Right renal cortex interstitium (tissue), 3 donors: ENCODE results near the gene KLHL4. TPM values are rescaled to one million over a fixed set of nuclear protein-coding genes. Genes with fewer than 3 reads are reported as not detected.
"Not testable (repeated sequence)": the region's sequence is repeated elsewhere in the genome, so short reads cannot be mapped to it uniquely, and the experiment has no call there.

Experiments used
- DNase-seq, 3 donors: peaks; one replicate each; pipeline ENCODE4 v3.0.0-alpha.2; 2013; ENCODE audit warnings: low read depth in 3 of 3, low spot score in 2 of 3
- polyA plus RNA-seq, 3 donors: library from polyadenylated mRNA; unstranded; fragments of 120-200 nt; gene quantifications; one replicate each; pipeline ENCODE4 v1.2.1, GENCODE V29; 2013; ENCODE audit not compliant: insufficient read length in 3 of 3

Gene KLHL4, protein sequence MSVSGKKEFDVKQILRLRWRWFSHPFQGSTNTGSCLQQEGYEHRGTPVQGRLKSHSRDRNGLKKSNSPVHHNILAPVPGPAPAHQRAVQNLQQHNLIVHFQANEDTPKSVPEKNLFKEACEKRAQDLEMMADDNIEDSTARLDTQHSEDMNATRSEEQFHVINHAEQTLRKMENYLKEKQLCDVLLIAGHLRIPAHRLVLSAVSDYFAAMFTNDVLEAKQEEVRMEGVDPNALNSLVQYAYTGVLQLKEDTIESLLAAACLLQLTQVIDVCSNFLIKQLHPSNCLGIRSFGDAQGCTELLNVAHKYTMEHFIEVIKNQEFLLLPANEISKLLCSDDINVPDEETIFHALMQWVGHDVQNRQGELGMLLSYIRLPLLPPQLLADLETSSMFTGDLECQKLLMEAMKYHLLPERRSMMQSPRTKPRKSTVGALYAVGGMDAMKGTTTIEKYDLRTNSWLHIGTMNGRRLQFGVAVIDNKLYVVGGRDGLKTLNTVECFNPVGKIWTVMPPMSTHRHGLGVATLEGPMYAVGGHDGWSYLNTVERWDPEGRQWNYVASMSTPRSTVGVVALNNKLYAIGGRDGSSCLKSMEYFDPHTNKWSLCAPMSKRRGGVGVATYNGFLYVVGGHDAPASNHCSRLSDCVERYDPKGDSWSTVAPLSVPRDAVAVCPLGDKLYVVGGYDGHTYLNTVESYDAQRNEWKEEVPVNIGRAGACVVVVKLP
- polyA plus RNA-seq = 1 to 10 TPM; 6.5 to 8.3 (median 8.2) TPM

DNA sequence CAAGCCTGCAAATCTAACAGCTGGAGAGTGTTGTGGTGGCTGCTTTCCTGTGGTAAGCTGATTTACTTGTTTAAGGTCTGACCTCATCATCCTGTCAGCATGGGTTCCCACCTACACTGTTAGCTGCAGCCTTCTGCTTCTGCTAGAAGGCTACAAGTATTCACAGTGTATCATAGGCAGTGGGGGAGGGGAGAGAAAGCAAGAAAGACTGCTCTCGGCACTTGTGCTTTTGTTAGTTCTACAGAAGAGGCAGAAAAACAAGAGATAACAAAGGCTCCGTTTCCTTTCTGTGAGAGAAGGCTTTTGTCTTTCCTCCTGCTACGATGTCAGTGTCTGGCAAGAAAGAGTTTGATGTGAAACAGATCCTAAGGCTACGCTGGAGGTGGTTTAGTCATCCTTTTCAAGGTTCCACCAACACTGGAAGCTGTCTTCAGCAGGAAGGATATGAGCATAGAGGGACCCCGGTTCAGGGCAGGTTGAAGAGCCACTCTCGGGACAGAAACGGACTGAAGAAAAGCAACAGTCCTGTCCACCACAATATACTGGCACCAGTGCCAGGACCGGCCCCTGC, at the start of gene KLHL4:
Gene KLHL4 (plus strand): TSS at position 232 of the 571 bp plus-strand sequence. CDS start 92 bp downstream, at position 324.
- DNase-seq = peak in 2 of 3 donors; percentile 40 to 41

GRCh38 chrX:87468941-87469340, 48.7 kb upstream of the KLHL4 start:
- DNase-seq = no peak

GRCh38 chrX:87475793-87476192, 41.8 kb upstream of the KLHL4 start:
- DNase-seq = no peak

- not testable (repeated sequence) for DNase-seq
Measured at GRCh38 chrX:87478703-87479102, 38.9 kb upstream of the KLHL4 start.

DNA sequence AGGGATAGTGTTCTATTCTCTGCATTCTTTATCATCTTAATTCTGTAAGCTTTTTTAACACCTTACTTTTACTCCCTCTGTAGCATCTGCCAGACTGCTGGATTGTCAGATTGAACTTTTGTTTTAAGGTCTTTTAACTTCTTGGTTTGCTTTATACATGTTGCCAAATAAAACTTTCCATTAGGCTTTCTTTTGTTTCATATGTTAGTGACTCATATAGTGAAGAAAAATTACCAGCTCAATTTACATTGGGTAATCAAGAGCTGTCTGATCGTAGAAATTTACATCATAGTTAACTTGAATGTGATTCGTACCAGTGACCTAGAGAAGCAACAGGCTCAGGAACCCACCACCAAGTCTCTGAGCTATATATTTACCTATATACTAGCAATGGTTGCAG, 28.5 kb upstream of the KLHL4 start:
- no peak for DNase-seq

GRCh38 chrX:87515836-87516235, 1.8 kb upstream of the KLHL4 start:
- DNase-seq = no peak

DNA sequence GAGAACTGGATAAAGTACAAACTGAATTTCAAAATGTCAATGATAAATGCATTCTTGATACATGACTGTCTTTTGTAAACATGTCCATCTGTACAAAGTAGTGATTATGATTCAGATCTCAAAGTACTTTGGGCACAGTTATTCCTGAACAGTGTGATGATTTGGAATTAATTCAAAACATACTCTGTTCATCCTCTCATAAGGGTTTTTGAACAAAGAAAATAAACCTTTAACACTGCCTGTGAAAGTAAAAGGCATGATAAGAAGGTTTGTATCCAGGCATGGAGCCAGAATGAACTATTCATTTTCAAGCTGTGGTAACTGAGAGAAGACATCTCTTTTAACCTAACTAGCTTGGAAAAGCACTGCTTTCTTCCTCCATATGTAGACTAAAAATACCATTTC, 883 bp upstream of the KLHL4 start:
- DNase-seq = no peak

GRCh38 chrX:87518504-87518903, 902 bp downstream of the KLHL4 start:
- no peak for DNase-seq

GRCh38 chrX:87525771-87526229, 8.2 kb downstream of the KLHL4 start:
- no peak for DNase-seq

DNA sequence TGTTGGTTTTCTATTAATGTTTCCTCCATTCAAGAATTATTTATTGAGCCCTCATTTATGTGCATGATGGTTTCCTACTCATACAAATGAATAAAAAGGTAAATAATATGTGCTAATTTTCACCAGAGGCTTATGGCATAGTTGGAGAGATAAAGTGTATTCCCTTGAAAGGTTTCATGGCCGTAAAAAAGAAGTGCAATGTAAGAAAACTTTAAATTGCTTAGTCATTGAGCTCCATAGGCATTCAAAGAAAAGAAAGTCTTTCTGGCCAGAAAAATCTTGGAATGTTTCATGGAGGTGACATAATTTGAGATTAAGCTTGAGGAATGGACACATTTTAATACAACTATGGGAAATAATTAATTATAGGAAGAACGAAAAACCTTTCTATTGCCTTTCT, 8.7 kb downstream of the KLHL4 start:
- DNase-seq = no peak

DNA sequence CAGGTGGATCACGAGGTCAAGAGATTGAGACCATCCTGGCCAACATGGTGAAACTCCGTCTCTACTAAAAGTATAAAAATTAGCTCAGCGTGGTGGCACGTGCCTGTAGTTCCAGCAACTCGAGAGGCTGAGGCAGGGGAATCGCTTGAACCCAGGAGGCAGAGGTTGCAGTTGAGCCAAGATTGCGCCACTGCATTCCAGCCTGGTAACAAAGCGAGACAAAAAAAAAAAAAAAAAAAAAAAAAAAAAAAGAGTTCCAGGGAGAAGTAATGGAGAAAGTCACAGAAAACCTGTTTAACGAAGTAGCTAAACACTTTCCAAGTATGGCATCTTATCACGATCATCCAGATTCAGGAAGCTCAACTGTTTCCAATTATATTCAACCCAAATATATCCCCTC, 10.9 kb downstream of the KLHL4 start:
- DNase-seq = no peak

DNA sequence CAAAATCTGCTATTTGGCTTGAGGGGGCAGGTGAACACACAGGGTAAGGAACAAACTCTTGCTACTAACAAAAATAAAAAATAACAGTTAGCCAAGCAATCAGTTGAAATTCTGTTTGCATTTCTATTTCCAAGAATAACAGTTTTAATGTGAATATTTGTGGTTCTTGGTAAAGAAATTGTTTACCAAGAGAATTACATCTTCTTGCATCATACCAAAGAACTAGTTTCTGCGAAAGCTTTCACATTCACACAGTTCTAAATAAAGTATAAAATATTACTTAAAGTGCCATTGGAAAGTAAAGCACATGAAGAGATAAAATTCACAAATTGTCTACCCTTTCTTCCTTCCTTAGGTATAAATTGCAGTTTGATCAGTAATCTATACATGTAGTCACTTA, 54.4 kb downstream of the KLHL4 start:
- no peak for DNase-seq

DNA sequence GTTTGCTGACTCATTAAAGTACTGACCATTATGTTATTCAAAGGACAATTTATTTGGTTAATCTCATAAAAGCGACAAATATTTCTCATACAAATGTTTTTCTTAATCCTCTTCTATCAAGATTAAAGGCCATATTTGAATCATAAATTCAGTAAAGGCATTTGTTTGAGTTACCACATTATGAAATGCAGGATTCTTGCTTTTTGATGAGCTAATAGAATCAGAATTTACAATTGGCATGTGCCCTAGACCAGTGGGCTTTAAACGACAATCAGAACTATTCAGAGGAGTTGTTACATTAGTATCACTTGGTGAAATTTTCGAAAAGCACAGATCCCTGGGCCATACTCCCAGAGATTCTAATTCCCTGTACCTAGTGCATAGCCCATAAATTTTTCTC, 55.3 kb downstream of the KLHL4 start:
- DNase-seq = no peak

DNA sequence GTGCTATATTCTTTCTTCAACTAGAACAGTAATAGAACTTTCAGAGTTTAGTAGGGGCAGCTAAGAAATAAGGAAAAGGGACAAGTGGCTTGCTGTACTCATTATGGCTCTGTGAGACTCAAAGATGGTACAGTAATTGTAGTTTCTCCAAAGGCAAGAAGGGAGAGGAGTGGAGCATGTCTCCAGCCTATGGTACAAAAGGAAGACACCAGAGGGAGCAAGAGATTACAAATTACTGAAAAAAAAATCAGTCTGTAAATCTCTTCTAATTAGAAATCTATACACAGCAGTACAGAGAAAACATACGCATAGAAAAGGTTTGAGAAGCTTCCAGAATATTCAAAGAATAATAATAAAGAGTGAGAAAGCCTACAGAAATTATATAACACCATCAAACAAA, 61.4 kb downstream of the KLHL4 start:
- no peak for DNase-seq

DNA sequence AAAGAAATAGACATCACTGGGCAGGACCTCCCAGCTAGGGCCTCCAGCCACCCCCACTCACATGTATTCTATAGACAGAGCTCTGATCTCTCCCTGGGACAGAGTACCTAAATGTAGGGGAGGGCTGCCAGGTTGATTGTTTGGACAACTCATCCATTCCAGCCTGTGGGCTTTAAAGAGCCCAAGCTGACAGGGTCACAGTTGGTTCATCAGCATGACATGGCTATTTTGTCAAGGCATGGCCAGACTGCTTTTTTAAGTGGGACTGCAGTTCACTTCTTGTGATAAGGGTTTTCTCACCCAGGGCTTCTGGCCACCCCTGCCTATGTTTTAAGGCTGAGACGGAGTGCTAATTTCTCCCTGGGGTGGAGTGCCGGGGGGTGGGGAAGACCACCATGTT, 63.3 kb downstream of the KLHL4 start:
- DNase-seq = no peak

DNA sequence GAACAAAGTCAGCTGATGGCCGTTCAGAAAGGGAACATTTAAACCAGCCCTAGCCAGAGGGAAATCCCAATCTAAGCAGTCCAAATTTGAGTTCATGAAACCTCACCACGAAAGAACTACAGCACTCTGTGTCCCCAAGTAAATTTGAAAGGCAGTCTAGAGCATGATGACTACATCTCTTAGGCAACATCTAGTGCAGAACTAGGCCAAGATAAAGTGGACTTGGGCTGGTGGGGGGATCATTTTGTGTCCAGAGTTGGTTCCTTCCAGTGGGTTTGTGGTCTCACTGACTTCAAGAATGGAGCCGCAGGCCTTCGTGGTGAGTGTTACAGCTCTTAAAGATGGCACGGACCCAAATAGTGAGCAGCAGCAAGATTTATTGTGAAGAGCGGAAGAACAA, 64.9 kb downstream of the KLHL4 start:
- DNase-seq = no peak

DNA sequence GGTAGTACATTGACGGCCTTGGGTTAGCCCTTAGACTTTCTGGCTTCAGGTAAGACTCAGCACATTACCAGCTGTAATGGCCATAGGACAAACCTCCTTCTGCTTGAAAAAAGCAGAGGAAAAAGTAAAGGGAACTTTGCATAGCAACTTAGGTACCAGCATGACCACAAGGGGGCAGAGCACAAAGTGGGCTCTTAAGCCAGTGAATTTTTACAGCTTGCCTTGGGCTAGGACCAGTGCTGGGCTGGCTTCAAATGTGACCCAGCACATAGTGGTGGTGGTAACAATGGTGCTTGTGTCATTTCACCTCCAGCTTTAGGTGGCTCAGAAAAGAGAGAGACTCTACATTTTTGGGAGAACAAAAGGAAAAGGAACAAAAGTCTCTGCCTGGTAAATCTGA, 66.1 kb downstream of the KLHL4 start:
- DNase-seq = no peak

- no peak for DNase-seq
Measured at GRCh38 chrX:87616371-87616770, 98.8 kb downstream of the KLHL4 start.

- peak in 1 of 3 donors; percentile 13 for DNase-seq
Measured at GRCh38 chrX:87621697-87622096, 104.1 kb downstream of the KLHL4 start.

DNA sequence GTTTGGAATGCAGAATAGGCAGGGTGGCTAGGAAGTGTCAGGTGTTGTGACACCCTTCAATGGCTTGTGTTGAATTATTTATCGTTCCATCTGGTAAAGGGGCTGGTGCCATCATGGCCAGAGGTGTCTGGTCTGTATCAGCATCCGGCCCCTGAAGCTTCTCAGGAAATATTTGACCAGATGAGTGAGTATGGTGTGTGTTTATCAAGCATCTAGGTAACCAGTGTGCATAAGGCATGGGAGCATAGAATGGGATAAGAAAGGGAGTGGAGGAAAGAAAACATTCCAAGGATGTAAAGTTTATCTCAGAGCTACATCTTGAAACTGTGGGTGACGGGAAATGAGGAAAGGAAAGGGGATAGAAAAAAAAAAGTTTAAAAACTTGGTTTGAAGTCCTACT, 109.4 kb downstream of the KLHL4 start:
- no peak for DNase-seq

- DNase-seq = no peak
Measured at GRCh38 chrX:87634361-87634760, 116.8 kb downstream of the KLHL4 start.

DNA sequence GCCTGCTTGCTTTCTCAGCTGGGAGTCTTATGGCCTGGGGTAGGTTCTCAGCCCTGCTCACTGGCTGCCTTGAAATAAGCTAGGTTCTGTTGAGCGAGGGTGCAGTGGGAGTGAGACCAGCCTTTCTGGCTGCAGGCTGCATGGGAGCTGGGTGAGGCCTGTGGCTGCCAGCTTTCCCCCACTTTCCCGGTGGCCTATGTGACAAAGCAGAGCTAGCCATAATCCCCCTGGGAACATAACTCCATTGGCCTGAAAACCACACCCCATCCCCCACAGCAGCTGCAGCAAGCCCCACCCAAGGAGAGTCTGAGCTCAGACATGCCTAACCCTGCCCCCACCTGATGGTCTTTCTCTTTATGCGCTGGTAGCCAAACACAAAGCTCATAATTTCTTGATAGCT, 118.9 kb downstream of the KLHL4 start:
- DNase-seq = no peak
